ENCODE measurements around the gene SLC38A7.
"Not testable (repeated sequence)": the region's sequence is repeated elsewhere in the genome, so short reads cannot be mapped to it uniquely, and the experiment has no call there.

Gene SLC38A7

DNA sequence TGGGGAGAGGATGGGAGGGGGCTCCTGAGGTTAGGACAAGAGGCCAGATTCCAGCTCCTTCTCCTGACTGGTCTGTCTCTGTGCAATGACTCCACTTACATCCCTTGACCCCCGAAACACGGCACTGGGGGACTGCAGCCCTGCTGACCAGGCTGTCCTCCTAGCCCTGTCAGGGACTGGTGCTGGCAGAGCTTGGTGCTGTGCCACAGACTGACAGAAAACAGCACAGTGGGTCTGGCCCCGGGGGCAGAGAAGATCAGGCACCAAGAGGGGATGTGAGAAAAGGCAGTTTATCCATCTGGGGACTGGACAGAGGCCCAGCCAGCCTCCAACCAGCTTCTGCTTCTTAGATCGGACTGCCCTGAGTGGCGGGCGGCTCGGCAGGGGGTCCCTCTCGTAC lies 19.4 kb downstream of the SLC38A7 start:
- H3K9me3 ChIP-seq (ENCODE audit: insufficient read depth, low read length), result no peaks in the 10 kb centered on the region
- H2AFZ ChIP-seq (ENCODE audit: low read depth, low read length, severe bottlenecking), result no peak overlapping the region
- H3K9me2 ChIP-seq (replicated peaks; ENCODE audit: insufficient read depth, low read length), result no peaks in the 10 kb centered on the region
- H3K36me3 ChIP-seq (ENCODE audit: low read length), result no peaks in the 10 kb centered on the region
- no peak overlapping the region for H3K4me3 ChIP-seq (ENCODE audit: insufficient read depth, low read length, poor library complexity, severe bottlenecking)
- H3K79me2 ChIP-seq (ENCODE audit: insufficient read depth, low read length), result no peaks in the 10 kb centered on the region
- H3K4me2 ChIP-seq (ENCODE audit: low read depth, low read length, poor library complexity, severe bottlenecking), result no peak overlapping the region
- no peak for TF ChIP-seq EZH2phosphoT487 (conservative IDR thresholded peaks at IDR 0.05; ENCODE audit: low read length)
- TF ChIP-seq, protein P1, sequence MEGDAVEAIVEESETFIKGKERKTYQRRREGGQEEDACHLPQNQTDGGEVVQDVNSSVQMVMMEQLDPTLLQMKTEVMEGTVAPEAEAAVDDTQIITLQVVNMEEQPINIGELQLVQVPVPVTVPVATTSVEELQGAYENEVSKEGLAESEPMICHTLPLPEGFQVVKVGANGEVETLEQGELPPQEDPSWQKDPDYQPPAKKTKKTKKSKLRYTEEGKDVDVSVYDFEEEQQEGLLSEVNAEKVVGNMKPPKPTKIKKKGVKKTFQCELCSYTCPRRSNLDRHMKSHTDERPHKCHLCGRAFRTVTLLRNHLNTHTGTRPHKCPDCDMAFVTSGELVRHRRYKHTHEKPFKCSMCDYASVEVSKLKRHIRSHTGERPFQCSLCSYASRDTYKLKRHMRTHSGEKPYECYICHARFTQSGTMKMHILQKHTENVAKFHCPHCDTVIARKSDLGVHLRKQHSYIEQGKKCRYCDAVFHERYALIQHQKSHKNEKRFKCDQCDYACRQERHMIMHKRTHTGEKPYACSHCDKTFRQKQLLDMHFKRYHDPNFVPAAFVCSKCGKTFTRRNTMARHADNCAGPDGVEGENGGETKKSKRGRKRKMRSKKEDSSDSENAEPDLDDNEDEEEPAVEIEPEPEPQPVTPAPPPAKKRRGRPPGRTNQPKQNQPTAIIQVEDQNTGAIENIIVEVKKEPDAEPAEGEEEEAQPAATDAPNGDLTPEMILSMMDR (IDR thresholded peaks at IDR 0.05; ENCODE audit: insufficient read depth, low read length, poor library complexity, severe bottlenecking), result no peak
- no peak overlapping the region for H3K27ac ChIP-seq (ENCODE audit: low read depth, low read length)
- no peaks in the 10 kb centered on the region for H3K27me3 ChIP-seq (ENCODE audit: low read length)
- H3K9ac ChIP-seq (ENCODE audit: low read length), result no peak overlapping the region
- no peaks in the 10 kb centered on the region for H4K20me1 ChIP-seq (ENCODE audit: low read depth, low read length)
- H3F3A ChIP-seq (ENCODE audit: insufficient read depth), result no peaks in the 10 kb centered on the region

DNA sequence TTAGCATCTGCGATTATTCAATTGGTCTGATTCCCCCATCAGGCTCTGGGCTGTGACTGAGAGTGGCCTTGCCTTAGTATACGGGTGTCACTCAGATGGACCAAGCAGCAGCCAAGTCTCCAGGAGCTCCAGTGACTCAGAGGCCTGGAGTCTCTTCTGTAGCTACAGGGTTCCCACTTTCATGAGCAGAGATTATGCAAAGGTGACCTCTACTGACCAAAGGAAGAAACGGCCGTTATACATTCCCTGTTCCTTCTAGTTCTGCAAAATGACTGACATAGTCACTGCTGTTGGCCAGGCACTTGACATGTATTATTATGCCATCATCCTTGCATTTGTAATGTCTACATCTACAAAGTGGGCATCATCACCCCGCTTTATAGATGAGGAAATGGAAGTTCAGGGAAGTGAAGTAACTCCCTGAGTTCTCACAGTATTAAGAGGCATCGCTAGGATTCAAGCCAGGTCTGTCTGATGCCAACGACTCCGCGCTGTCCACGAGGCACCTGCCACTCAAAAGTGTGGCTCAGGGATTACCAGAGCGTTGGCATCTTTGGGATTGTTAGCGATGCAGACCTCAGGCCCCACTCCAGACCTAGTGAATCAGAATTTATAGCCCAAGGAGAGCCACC lies 23.3 kb downstream of the SLC38A7 start:
- no peaks in the 10 kb centered on the region for H3F3A ChIP-seq (ENCODE audit: insufficient read depth)
- H3K9ac ChIP-seq (ENCODE audit: low read length), result no peak overlapping the region
- H3K79me2 ChIP-seq (ENCODE audit: insufficient read depth, low read length), result no peaks in the 10 kb centered on the region
- no peak overlapping the region for H3K4me3 ChIP-seq (ENCODE audit: insufficient read depth, low read length, poor library complexity, severe bottlenecking)
- H2AFZ ChIP-seq (ENCODE audit: low read depth, low read length, severe bottlenecking), result no peak overlapping the region
- no peaks in the 10 kb centered on the region for H3K9me3 ChIP-seq (ENCODE audit: insufficient read depth, low read length)
- H3K36me3 ChIP-seq (ENCODE audit: low read length), result no peaks in the 10 kb centered on the region
- H3K27ac ChIP-seq (ENCODE audit: low read depth, low read length), result no peak overlapping the region
- H3K27me3 ChIP-seq (ENCODE audit: low read length), result no peaks in the 10 kb centered on the region
- no peaks in the 10 kb centered on the region for H3K9me2 ChIP-seq (replicated peaks; ENCODE audit: insufficient read depth, low read length)
- no peak overlapping the region for H3K4me2 ChIP-seq (ENCODE audit: low read depth, low read length, poor library complexity, severe bottlenecking)
- TF ChIP-seq, protein P1 (IDR thresholded peaks at IDR 0.05; ENCODE audit: insufficient read depth, low read length, poor library complexity, severe bottlenecking), result peak; percentile 41
- TF ChIP-seq EZH2phosphoT487 (conservative IDR thresholded peaks at IDR 0.05; ENCODE audit: low read length), result no peak
- H4K20me1 ChIP-seq (ENCODE audit: low read depth, low read length), result no peaks in the 10 kb centered on the region

DNA sequence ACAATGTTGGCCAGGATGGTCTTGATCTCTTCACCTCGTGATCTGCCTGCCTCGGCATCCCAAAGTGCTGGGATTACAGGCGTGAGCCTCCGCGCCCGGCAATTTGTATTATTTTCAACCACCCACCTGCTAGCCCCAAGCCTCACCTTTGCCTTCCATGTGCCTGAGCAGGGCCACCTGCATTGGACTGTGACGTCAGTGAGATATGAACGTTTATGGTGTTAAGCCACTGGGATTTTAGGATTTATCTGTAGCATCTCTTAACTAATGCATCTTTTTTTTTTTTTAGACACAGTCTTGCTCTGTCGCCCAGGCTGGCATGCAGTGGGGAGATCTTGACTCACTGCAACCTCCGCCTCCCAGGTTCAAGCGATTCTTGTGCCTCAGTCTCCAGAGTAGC lies 24.7 kb downstream of the SLC38A7 start:
- not testable (repeated sequence) for H3K27ac ChIP-seq (ENCODE audit: low read depth, low read length); H3K79me2 ChIP-seq (ENCODE audit: insufficient read depth, low read length); H3K4me2 ChIP-seq (ENCODE audit: low read depth, low read length, poor library complexity, severe bottlenecking); H3K9me3 ChIP-seq (ENCODE audit: insufficient read depth, low read length); H3F3A ChIP-seq (ENCODE audit: insufficient read depth); H3K9me2 ChIP-seq (replicated peaks; ENCODE audit: insufficient read depth, low read length); H2AFZ ChIP-seq (ENCODE audit: low read depth, low read length, severe bottlenecking); H3K9ac ChIP-seq (ENCODE audit: low read length); H4K20me1 ChIP-seq (ENCODE audit: low read depth, low read length); H3K27me3 ChIP-seq (ENCODE audit: low read length); H3K36me3 ChIP-seq (ENCODE audit: low read length); H3K4me3 ChIP-seq (ENCODE audit: insufficient read depth, low read length, poor library complexity, severe bottlenecking)

DNA sequence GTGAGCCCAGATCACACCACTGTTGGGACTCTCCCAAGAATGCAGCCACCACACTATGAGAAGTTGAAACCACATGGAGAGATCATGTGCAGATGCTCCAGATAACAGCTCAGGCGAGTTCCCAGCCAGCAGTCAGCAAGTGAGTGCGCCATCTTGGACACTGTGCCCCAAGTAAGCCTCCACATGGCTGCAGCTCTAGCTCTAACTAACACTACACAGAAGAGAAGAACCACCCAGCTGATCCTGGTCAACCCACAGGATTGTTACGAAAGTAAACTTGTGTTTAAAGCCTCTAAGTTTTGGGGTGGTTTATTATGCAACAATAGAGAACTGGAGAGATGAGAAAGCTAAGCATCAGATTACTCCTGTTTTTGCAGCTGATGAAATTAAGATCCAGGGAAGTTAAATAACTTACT lies 25.8 kb downstream of the SLC38A7 start:
- Histone ChIP-seq H3K9ac (ENCODE audit: low read length) (no peak overlapping the region), H3K79me2 (ENCODE audit: insufficient read depth, low read length) (no peaks in the 10 kb centered on the region), H4K20me1 (ENCODE audit: low read depth, low read length) (no peaks in the 10 kb centered on the region), H3K27ac (ENCODE audit: low read depth, low read length) (no peak overlapping the region), H3F3A (ENCODE audit: insufficient read depth) (no peaks in the 10 kb centered on the region), H3K36me3 (ENCODE audit: low read length) (no peaks in the 10 kb centered on the region), H3K27me3 (ENCODE audit: low read length) (no peaks in the 10 kb centered on the region), H3K9me3 (ENCODE audit: insufficient read depth, low read length) (no peaks in the 10 kb centered on the region), H2AFZ (ENCODE audit: low read depth, low read length, severe bottlenecking) (no peak overlapping the region), H3K4me3 (ENCODE audit: insufficient read depth, low read length, poor library complexity, severe bottlenecking) (no peak overlapping the region), H3K9me2 (replicated peaks; ENCODE audit: insufficient read depth, low read length) (no peaks in the 10 kb centered on the region), H3K4me2 (ENCODE audit: low read depth, low read length, poor library complexity, severe bottlenecking) (no peak overlapping the region)
- TF ChIP-seq, protein P1 (IDR thresholded peaks at IDR 0.05; ENCODE audit: insufficient read depth, low read length, poor library complexity, severe bottlenecking), result no peak
- no peak for TF ChIP-seq EZH2phosphoT487 (conservative IDR thresholded peaks at IDR 0.05; ENCODE audit: low read length)
